Adrenal gland (tissue), 12 donors: ENCODE results near the gene PPP2R3B. TPM values are rescaled to one million over a fixed set of nuclear protein-coding genes. Genes with fewer than 3 reads are reported as not detected.

Source experiments
- DNase-seq, 7 donors: peaks; one replicate each; pipeline ENCODE4 v3.0.0-alpha.2; 2019 to 2020
- H3K27ac ChIP-seq, 5 donors: fragments of 200-600 bp; sonication (generic) in 4 of 5; 1 replicate in 3 of 5; 2 replicates in 2 of 5; pipeline versions ENCODE4 v1.5.1 to v1.8.0; 2016 to 2020; ENCODE audit warnings: mild to moderate bottlenecking in 1 of 5
- H3K27me3 ChIP-seq: fragments of 200-600 bp; 2 replicates; pipeline ENCODE4 v1.8.0; 2021
- H3K36me3 ChIP-seq, 2 donors: fragments of 200-600 bp; replicated peaks in 1 of 2; 1 replicate in 1 of 2; 2 replicates in 1 of 2; pipeline versions ENCODE4 v1.5.1 to v1.8.0; 2018 to 2022
- H3K4me1 ChIP-seq, 2 donors: fragments of 200-600 bp; replicated peaks in 1 of 2; 1 replicate in 1 of 2; 2 replicates in 1 of 2; pipeline versions ENCODE4 v1.5.1 to v1.8.0; 2018 to 2021
- H3K4me3 ChIP-seq, 4 donors: fragments of 200-600 bp; sonication (generic) in 3 of 4; one replicate each; pipeline ENCODE4 v1.5.1; 2016 to 2018
- H3K9me3 ChIP-seq, 3 donors: fragments of 200-600 bp; sonication (generic) in 1 of 3; replicated peaks in 1 of 3; 1 replicate in 2 of 3; 2 replicates in 1 of 3; pipeline versions ENCODE4 v1.5.1 to v1.8.0; 2016 to 2021
- CTCF ChIP-seq, 6 experiments: fragments of 450-650 bp in 4 of 6; fragments of 200-600 bp in 2 of 6; sonication (generic) in 1 of 6; IDR thresholded peaks; 1 replicate in 5 of 6; 2 replicates in 1 of 6; pipeline versions ENCODE4 v1.5.1 to v1.8.0; 2016 to 2021; ENCODE audit warnings: antibody characterized with exemption in 6 of 6, mild to moderate bottlenecking in 2 of 6, moderate library complexity in 1 of 6
- POLR2A ChIP-seq, 2 donors: fragments of 450-650 bp; IDR thresholded peaks; one replicate each; pipeline ENCODE4 v1.6.1; 2017; ENCODE audit warnings: antibody characterized with exemption in 2 of 2, mild to moderate bottlenecking in 2 of 2, moderate library complexity in 1 of 2
- WGBS, 4 donors: extraction: QIAGEN DNeasy Blood & Tissue Kit in 2 of 4; methylation state at CpG; one replicate each; pipeline versions ENCODE4 v1.1.5 to v1.1.7; 2013 to 2017; 5-methylcytosine and 5-hydroxymethylcytosine counted together
- intact Hi-C, 2 donors: fragments of 100-400 bp; cut with DNase I; formaldehyde crosslinking; loops; one replicate each; pipeline versions ENCODE4 v1.14.1 to v1.15.0; 2022 to 2023
- polyA plus RNA-seq, 3 donors: library from polyadenylated mRNA; stranded (reverse); fragments of 200-250 nt in 2 of 3; fragments of 350-450 nt in 1 of 3; fragmentation: Illumina TruSeq in 1 of 3; extraction: RNeasy Lipid Tissue Mini Kit (QIAGEN cat#74804) in 1 of 3; gene quantifications; one replicate each; pipeline ENCODE4 v1.2.3, GENCODE V29; 2013 to 2014
- total RNA-seq, 9 donors: library from RNA; depleted of rRNA in 4 of 9; stranded (reverse); fragments of >200 nt in 4 of 9; fragments of 120-200 nt in 1 of 9; fragmentation: NEBNext Ultra II Directional in 1 of 9; extraction: Animal tissue kit (Norgen Biotek cat#: 25700) in 1 of 9; gene quantifications; one replicate each; pipeline versions ENCODE4 v1.1.0 to v1.2.4, GENCODE V29; 2013 to 2023
- donor health status: healthy with polysubstance abuse.
- donor health status: Bipolar disorder and iron deficiency.
- donor health status: DM: yes; HTN: yes; CAD: no.
- donor health status: DM: no; HTN: no; CAD: no.
- donor health status: DM: no; HTN: no; CAD: no.
- donor health status: DM: yes; HTN: yes; CAD: no.

PPP2R3B gene
- total and polyA plus RNA-seq, 12 donors: 2.1 to 112 (median 14.2) TPM

- 84 to 90% (median 86%) methylated on average over 12 to 15 of the region's 15 CpGs for WGBS, 4 donors
- DNase-seq: no peak
- Histone ChIP-seq H3K27ac (no peak overlapping the region), H3K27me3 (no peaks in the 10 kb centered on the region), H3K4me1 (no peaks in the 10 kb centered on the region), H3K4me3 (no peak overlapping the region), H3K36me3 (no peaks in the 10 kb centered on the region), H3K9me3 (no peaks in the 10 kb centered on the region)
- intact Hi-C loops: no loop called here
- TF ChIP-seq CTCF (IDR thresholded peaks at IDR 0.05) (no peak), POLR2A (IDR thresholded peaks at IDR 0.05) (no peak)
Measured at GRCh38 chrX:400258-400657, 13.6 kb upstream of the PPP2R3B start.

GRCh38 chrX:397575-397974, 10.9 kb upstream of the PPP2R3B start:
- no peak for TF ChIP-seq POLR2A (IDR thresholded peaks at IDR 0.05)
- no peak for TF ChIP-seq CTCF (IDR thresholded peaks at IDR 0.05)
- no peaks in the 10 kb centered on the region for H3K9me3 ChIP-seq
- intact Hi-C loops: no loop called here
- no peak overlapping the region for H3K27ac ChIP-seq
- H3K4me3 ChIP-seq: no peak overlapping the region
- H3K36me3 ChIP-seq: no peaks in the 10 kb centered on the region
- DNase-seq: peak in 5 of 7 donors; percentile 27 to 75 (median 42)
- WGBS, 4 donors: 19 to 42% (median 28%) methylated on average over 20 of the region's 20 CpGs
- no peaks in the 10 kb centered on the region for H3K27me3 ChIP-seq
- H3K4me1 ChIP-seq: no peaks in the 10 kb centered on the region

GRCh38 chrX:394830-395229, 8.1 kb upstream of the PPP2R3B start:
- 92 to 93% (median 93%) methylated on average over 7 of the region's 7 CpGs for WGBS, 4 donors
- no peak overlapping the region for H3K4me3 ChIP-seq
- H3K36me3 ChIP-seq: no peaks in the 10 kb centered on the region
- DNase-seq: no peak
- intact Hi-C loops: no loop called here
- TF ChIP-seq CTCF (IDR thresholded peaks at IDR 0.05) (no peak), POLR2A (IDR thresholded peaks at IDR 0.05) (no peak)
- no peaks in the 10 kb centered on the region for H3K27me3 ChIP-seq
- H3K9me3 ChIP-seq: no peaks in the 10 kb centered on the region
- H3K4me1 ChIP-seq: no peaks in the 10 kb centered on the region
- no peak overlapping the region for H3K27ac ChIP-seq

- Histone ChIP-seq H3K4me1 (peaks cover 0 to 4% of the 10 kb centered on the region in 2 donors), H3K27me3 (no peaks in the 10 kb centered on the region), H3K36me3 (no peaks in the 10 kb centered on the region), H3K4me3 (no peak overlapping the region), H3K27ac (no peak overlapping the region), H3K9me3 (no peaks in the 10 kb centered on the region)
- TF ChIP-seq CTCF (IDR thresholded peaks at IDR 0.05) (no peak), POLR2A (IDR thresholded peaks at IDR 0.05) (no peak)
- intact Hi-C loops: no loop called here
- no peak for DNase-seq
- WGBS, 4 donors: 88 to 95% (median 89%) methylated on average over 7 of the region's 7 CpGs
Measured at GRCh38 chrX:392575-392846, 5.8 kb upstream of the PPP2R3B start.
